ENCODE results near the gene TMEM178A.

Gene TMEM178A

DNA sequence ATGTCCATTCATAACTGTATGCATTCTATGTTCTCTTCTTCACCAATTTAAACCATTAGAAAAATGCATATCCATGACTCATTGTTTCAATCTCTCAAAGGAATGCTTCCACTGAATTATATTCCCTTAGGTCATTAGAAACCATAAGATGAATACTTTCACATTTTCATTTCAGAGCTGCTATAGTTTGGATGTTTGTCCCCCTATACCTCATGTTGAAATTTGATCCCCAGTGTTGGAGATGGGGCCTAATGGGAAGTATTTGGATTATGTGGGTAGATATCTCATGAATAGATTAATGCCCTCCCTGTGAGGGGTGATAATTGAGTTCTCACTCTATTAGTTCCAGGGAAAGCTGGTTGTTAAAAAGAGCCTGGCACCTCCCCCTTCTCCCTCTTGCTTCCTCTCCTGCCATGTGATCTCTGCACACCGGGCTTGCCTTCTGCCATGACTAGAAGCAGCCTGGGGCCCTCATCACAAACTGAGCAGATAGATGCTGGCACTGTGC, 77.6 kb downstream of the TMEM178A start:
- DNase-seq (ENCODE audit: low read depth), result no peak

DNA sequence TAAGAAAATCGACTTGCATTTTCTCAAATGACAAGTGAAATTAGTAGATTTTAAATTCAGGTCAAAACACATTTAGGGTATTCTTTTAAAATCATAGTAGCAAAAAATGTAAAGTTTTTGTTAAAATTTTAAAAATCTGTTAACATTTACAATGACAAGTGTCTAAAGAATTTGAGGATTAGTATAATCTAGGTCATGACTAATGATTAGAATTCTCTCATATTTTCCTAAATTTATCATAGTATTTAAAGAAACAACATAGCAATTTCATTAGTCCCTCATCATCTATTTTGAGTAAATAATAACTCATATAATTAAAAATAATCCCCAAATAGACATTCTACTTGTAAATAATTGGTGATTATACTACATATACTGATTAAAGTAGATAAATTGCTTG, 89.7 kb downstream of the TMEM178A start:
- no peak for DNase-seq (ENCODE audit: low read depth)

DNA sequence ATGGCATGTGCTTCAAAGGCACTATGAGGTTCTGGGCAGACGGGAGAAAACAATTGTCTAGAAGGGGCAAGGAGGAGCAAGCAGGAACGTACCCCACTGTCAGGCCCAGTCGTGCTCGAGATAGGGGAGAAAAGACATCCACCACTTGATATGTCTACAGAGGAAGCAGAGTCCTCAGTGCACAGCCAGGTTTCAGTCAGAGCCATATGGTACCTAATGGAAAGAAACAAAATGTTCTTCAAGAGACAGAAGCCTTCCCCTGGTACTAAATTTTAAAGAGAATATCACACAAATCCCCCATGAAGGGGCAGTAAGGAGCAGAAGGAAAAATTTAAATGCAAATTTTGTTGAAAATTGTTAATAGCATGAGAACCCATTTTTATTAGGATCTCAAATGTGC, 91.4 kb downstream of the TMEM178A start:
- no peak for DNase-seq (ENCODE audit: low read depth)

DNA sequence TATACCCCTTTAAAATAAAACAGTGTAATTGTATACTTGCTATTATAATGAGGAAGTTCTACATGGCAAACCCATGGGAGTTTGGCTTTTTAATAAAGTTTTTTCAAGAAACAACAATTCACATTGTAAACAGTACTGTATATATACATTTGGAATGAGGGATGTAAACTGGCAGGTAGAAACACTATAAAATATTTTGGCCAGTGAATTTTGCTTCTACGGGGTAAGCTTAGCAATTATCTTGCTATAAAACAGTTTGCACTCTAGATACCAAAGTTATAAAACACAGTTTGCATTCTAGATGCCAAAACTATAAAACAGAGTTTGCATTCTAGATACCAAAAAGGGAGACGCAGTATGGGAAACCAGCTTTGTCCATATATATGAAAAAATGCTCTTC, 96.7 kb downstream of the TMEM178A start:
- DNase-seq (ENCODE audit: low read depth), result no peak
